Thoracic aorta (tissue), 2 donors: ENCODE measurements around the gene KRTAP9-3. TPM values are rescaled to one million over a fixed set of nuclear protein-coding genes. Genes with fewer than 3 reads are reported as not detected.

Experiments
- ATAC-seq: fragments of 150-250 bp; one replicate; pipeline ENCODE4 v1.8.0; 2017; ENCODE audit warnings: low read depth; ENCODE audit not compliant: insufficient number of reproducible peaks, low FRiP score
- DNase-seq: peaks from one replicate; pipeline ENCODE4 v3.0.0-alpha.2; 2020; ENCODE audit warnings: low spot score
- H3K27ac ChIP-seq, 2 donors: fragments of 200-600 bp; sonication (generic); 1 replicate in 1 of 2; 2 replicates in 1 of 2; pipeline ENCODE4 v1.5.1; 2016; ENCODE audit warnings: mild to moderate bottlenecking in 2 of 2, moderate library complexity in 2 of 2
- H3K27me3 ChIP-seq: fragments of 200-600 bp; sonication (generic); replicated peaks from 2 replicates; pipeline ENCODE4 v1.6.0; 2016; ENCODE audit warnings: mild to moderate bottlenecking; ENCODE audit not compliant: insufficient read depth
- H3K36me3 ChIP-seq: fragments of 200-600 bp; sonication (generic); one replicate; pipeline ENCODE4 v1.5.1; 2016
- H3K4me1 ChIP-seq, 2 donors: fragments of 200-600 bp; sonication (generic); 1 replicate in 1 of 2; 2 replicates in 1 of 2; pipeline versions ENCODE4 v1.5.1 to v1.6.0; 2016; ENCODE audit warnings: low read depth in 2 of 2, mild to moderate bottlenecking in 1 of 2; ENCODE audit not compliant: control insufficient read depth in 1 of 2
- H3K4me3 ChIP-seq: fragments of 200-600 bp; sonication (generic); 2 replicates; pipeline ENCODE4 v1.5.1; 2016; ENCODE audit warnings: mild to moderate bottlenecking
- H3K9me3 ChIP-seq: fragments of 200-600 bp; sonication (generic); 2 replicates; pipeline ENCODE4 v1.5.1; 2016
- CTCF ChIP-seq: fragments of 200-600 bp; sonication (generic); IDR thresholded peaks from one replicate; pipeline ENCODE4 v1.5.1; 2019; ENCODE audit warnings: antibody characterized with exemption
- total RNA-seq, 2 donors: library from RNA; depleted of rRNA; stranded (reverse); fragments of >200 nt; gene quantifications; one replicate each; pipeline versions ENCODE4 v1.1.0 to v1.2.3, GENCODE V29; 2016

KRTAP9-3 gene
- total RNA-seq, 2 donors from 2014 or later = not detected

- Histone ChIP-seq H3K27ac (no peak overlapping the region), H3K4me1 (no peaks in the 10 kb centered on the region), H3K36me3 (no peaks in the 10 kb centered on the region), H3K4me3 (no peak overlapping the region), H3K9me3 (no peaks in the 10 kb centered on the region), H3K27me3 (no peaks in the 10 kb centered on the region)
- no peak for DNase-seq
- no peak for TF ChIP-seq CTCF
- no peak for ATAC-seq
Measured at GRCh38 chr17:41196068-41196467, 36.2 kb upstream of the KRTAP9-3 start.

GRCh38 chr17:41199421-41200078 is 32.7 kb upstream of the KRTAP9-3 start:
- ATAC-seq (no peak), DNase-seq (no peak)
- TF ChIP-seq CTCF = no peak
- H3K36me3 ChIP-seq = no peaks in the 10 kb centered on the region
- no peak overlapping the region for H3K27ac ChIP-seq
- no peaks in the 10 kb centered on the region for H3K9me3 ChIP-seq
- H3K4me1 ChIP-seq = no peaks in the 10 kb centered on the region
- no peak overlapping the region for H3K4me3 ChIP-seq
- H3K27me3 ChIP-seq = no peaks in the 10 kb centered on the region

GRCh38 chr17:41211845-41212466 is 20.3 kb upstream of the KRTAP9-3 start:
- DNase-seq = no peak

GRCh38 chr17:41212524-41213169 is 19.6 kb upstream of the KRTAP9-3 start:
- no peak for TF ChIP-seq CTCF
- H3K4me3 ChIP-seq = no peak overlapping the region
- no peaks in the 10 kb centered on the region for H3K27me3 ChIP-seq
- ATAC-seq (no peak), DNase-seq (no peak)
- no peaks in the 10 kb centered on the region for H3K4me1 ChIP-seq
- no peaks in the 10 kb centered on the region for H3K36me3 ChIP-seq
- H3K9me3 ChIP-seq = no peaks in the 10 kb centered on the region
- H3K27ac ChIP-seq = no peak overlapping the region

More at GRCh38 chr17:41211845-41212466, 20.3 kb upstream of the KRTAP9-3 start:
- H3K4me3 ChIP-seq = no peak overlapping the region
- ATAC-seq = no peak
- H3K27ac ChIP-seq = no peak overlapping the region
- H3K9me3 ChIP-seq = no peaks in the 10 kb centered on the region
- TF ChIP-seq CTCF = no peak
- H3K4me1 ChIP-seq = no peaks in the 10 kb centered on the region
- H3K27me3 ChIP-seq = no peaks in the 10 kb centered on the region
- H3K36me3 ChIP-seq = no peaks in the 10 kb centered on the region

GRCh38 chr17:41215681-41216080 is 16.6 kb upstream of the KRTAP9-3 start:
- no peaks in the 10 kb centered on the region for H3K36me3 ChIP-seq
- no peaks in the 10 kb centered on the region for H3K9me3 ChIP-seq
- H3K27me3 ChIP-seq = no peaks in the 10 kb centered on the region
- H3K27ac ChIP-seq = no peak overlapping the region
- ATAC-seq (no peak), DNase-seq (no peak)
- TF ChIP-seq CTCF = no peak
- no peak overlapping the region for H3K4me3 ChIP-seq
- no peaks in the 10 kb centered on the region for H3K4me1 ChIP-seq
